Body of pancreas (tissue), 4 donors: ENCODE data around the gene RNF130.

ENCODE experiments used
- CTCF ChIP-seq, 7 experiments: fragments of 450-650 bp in 4 of 7; fragments of 200-600 bp in 3 of 7; sonication (generic) in 3 of 7; IDR thresholded peaks; one replicate each; pipeline ENCODE4 v1.5.1; 2016 to 2019; ENCODE audit warnings: antibody characterized with exemption in 7 of 7
- POLR2A ChIP-seq, 3 donors: fragments of 450-650 bp; IDR thresholded peaks; one replicate each; pipeline ENCODE4 v1.6.1; 2016; ENCODE audit warnings: antibody characterized with exemption in 3 of 3, mild to moderate bottlenecking in 2 of 3

- no peak for TF ChIP-seq CTCF (IDR thresholded peaks at IDR 0.05)
- TF ChIP-seq POLR2A (IDR thresholded peaks at IDR 0.05): no peak
These were observed 45.2 kb downstream of the RNF130 start for GRCh38 chr5:180026320-180026719.
